A549 (cell line): ENCODE measurements around the gene INSM2. TPM values are rescaled to one million over a fixed set of nuclear protein-coding genes. Genes with fewer than 3 reads are reported as not detected.

Experiments
- ATAC-seq, 2 experiments: fragments of 200-7000 bp in 1 of 2; fragments of >200 bp in 1 of 2; cut with Nextera tagmentation in 1 of 2; cut with Tn5 transposase in 1 of 2; 3 replicates each; pipeline versions ENCODE4 v1.8.0 to v1.9.1; 2018 to 2020; ENCODE audit warnings: mild to moderate bottlenecking in 1 of 2, moderate library complexity in 1 of 2
- CTCF ChIA-PET: fragments of 300-600 bp; sonication (Branson Sonifier 250); formaldehyde crosslinking; extraction: SDS; loops from one replicate; lab custom pipeline; 2021; ENCODE audit warnings: antibody characterized with exemption, inconsistent platforms; lab: Yijun Ruan, JAX
- POLR2A ChIA-PET: fragments of 350-600 bp; formaldehyde crosslinking; extraction: SDS; loops from one replicate; lab custom pipeline; 2021; ENCODE audit warnings: antibody characterized with exemption, inconsistent platforms; lab: Yijun Ruan, JAX
- DNase-seq, 2 experiments: peaks; one replicate each; pipeline versions ENCODE4 v3.0.0 to v3.0.0-alpha.2; 2011 to 2016; ENCODE audit warnings: low read depth in 1 of 2, low spot score in 1 of 2
- FAIRE-seq: peaks from 2 replicates; lab custom pipeline; 2011; peaks lifted over from hg19 to GRCh38; lab: Jason Lieb, UNC
- H3K27ac ChIP-seq, 2 experiments: fragments of >200 bp; sonication (Bioruptor Twin); formaldehyde crosslinking; 3 replicates each; pipeline ENCODE4 v1.5.1; 2016 to 2017
- H3K4me1 ChIP-seq: fragments of >200 bp; sonication (Bioruptor Twin); formaldehyde crosslinking; 3 replicates; pipeline ENCODE4 v1.6.1; 2016
- H3K4me2 ChIP-seq: fragments of >200 bp; sonication (Bioruptor Twin); formaldehyde crosslinking; 3 replicates; pipeline ENCODE4 v1.6.1; 2016
- H3K4me3 ChIP-seq: fragments of >200 bp; sonication (Bioruptor Twin); formaldehyde crosslinking; 3 replicates; pipeline ENCODE4 v1.5.1; 2016
- H3K9me3 ChIP-seq: fragments of >200 bp; sonication (Bioruptor Twin); formaldehyde crosslinking; 3 replicates; pipeline ENCODE4 v1.6.1; 2016
- BCL3 ChIP-seq: fragments of >200 bp; sonication (Bioruptor Twin); formaldehyde crosslinking; IDR thresholded peaks from 3 replicates; pipeline ENCODE4 v1.6.1; 2016
- BHLHE40 ChIP-seq: IDR thresholded peaks from 2 replicates; pipeline ENCODE4 v1.6.1; 2012; ENCODE audit warnings: low read depth, low read length, inconsistent platforms
- CBX2 ChIP-seq: fragments of 200-600 bp; sonication (generic); IDR thresholded peaks from 2 replicates; pipeline ENCODE4 v1.6.1; 2016; ENCODE audit warnings: low read depth, mild to moderate bottlenecking, borderline replicate concordance
- CBX8 ChIP-seq: fragments of 200-600 bp; sonication (generic); IDR thresholded peaks from 2 replicates; pipeline ENCODE4 v1.6.1; 2016
- CEBPB ChIP-seq, 2 experiments: fragments of >200 bp in 1 of 2; sonication (Bioruptor Twin) in 1 of 2; formaldehyde crosslinking in 1 of 2; IDR thresholded peaks; 2 replicates each; pipeline ENCODE4 v1.6.1; 2012 to 2016
- CHD4 ChIP-seq: fragments of 200-600 bp; sonication (generic); IDR thresholded peaks from 2 replicates; pipeline ENCODE4 v1.6.1; 2016; ENCODE audit warnings: antibody characterized with exemption, mild to moderate bottlenecking, borderline replicate concordance
- CTCF ChIP-seq: fragments of >200 bp; sonication (Bioruptor Twin); formaldehyde crosslinking; IDR thresholded peaks from 3 replicates; pipeline ENCODE4 v1.5.1; 2016
- EHMT2 ChIP-seq: fragments of 200-600 bp; sonication (generic); IDR thresholded peaks from 2 replicates; pipeline ENCODE4 v1.6.1; 2016; ENCODE audit warnings: antibody characterized with exemption, low read depth, mild to moderate bottlenecking, moderate library complexity
- ELK1 ChIP-seq: fragments of 150-350 bp; IDR thresholded peaks from 2 replicates; pipeline ENCODE4 v1.6.1; 2014; ENCODE audit warnings: low read depth, mild to moderate bottlenecking, low read length
- EP300 ChIP-seq, 2 experiments: fragments of >200 bp; sonication (Bioruptor Twin); formaldehyde crosslinking; IDR thresholded peaks; 2 replicates in 1 of 2; 3 replicates in 1 of 2; pipeline ENCODE4 v1.6.1; 2016 to 2017
- HEYL ChIP-seq: fragments of 250-450 bp; sonication (Bioruptor Pico); IDR thresholded peaks from 2 replicates; pipeline ENCODE4 v1.8.0; 2021; ENCODE audit warnings: mild to moderate bottlenecking, moderate library complexity
- HOXB13 ChIP-seq: fragments of 250-450 bp; sonication (Bioruptor Pico); IDR thresholded peaks from 2 replicates; pipeline ENCODE4 v1.5.0; 2020; ENCODE audit warnings: low read depth, mild to moderate bottlenecking, moderate library complexity
- JUN ChIP-seq, 2 experiments: fragments of >200 bp; sonication (Bioruptor Twin); formaldehyde crosslinking; IDR thresholded peaks; 2 replicates in 1 of 2; 3 replicates in 1 of 2; pipeline ENCODE4 v1.6.1; 2016 to 2017
- MAX ChIP-seq: IDR thresholded peaks from 2 replicates; pipeline ENCODE4 v1.6.1; 2012
- NPAS2 ChIP-seq: fragments of 250-450 bp; sonication (Bioruptor Pico); IDR thresholded peaks from 2 replicates; pipeline ENCODE4 v1.8.0; 2022; ENCODE audit warnings: mild to moderate bottlenecking, moderate library complexity, borderline replicate concordance
- REST ChIP-seq: fragments of 200-600 bp; sonication (generic); IDR thresholded peaks from 2 replicates; pipeline ENCODE4 v1.6.1; 2016; ENCODE audit warnings: antibody characterized with exemption, mild to moderate bottlenecking, moderate library complexity
- RFX5 ChIP-seq: fragments of 450-650 bp; IDR thresholded peaks from 2 replicates; pipeline ENCODE4 v1.7.1; 2014; ENCODE audit warnings: antibody characterized with exemption, mild to moderate bottlenecking, moderate library complexity
- USF2 ChIP-seq: fragments of 450-650 bp; IDR thresholded peaks from 2 replicates; pipeline ENCODE4 v1.6.1; 2014; ENCODE audit warnings: antibody characterized with exemption
- ZFP36 ChIP-seq: fragments of 450-650 bp; IDR thresholded peaks from 2 replicates; pipeline ENCODE4 v1.6.1; 2014; ENCODE audit warnings: borderline replicate concordance; ENCODE audit not compliant: partially characterized antibody
- ZNF302 ChIP-seq: fragments of 250-450 bp; sonication (Bioruptor Pico); IDR thresholded peaks from 2 replicates; pipeline ENCODE4 v1.9.0; 2021; ENCODE audit warnings: inconsistent platforms, mild to moderate bottlenecking, moderate library complexity
- WGBS: methylation state at CpG from one replicate; pipeline ENCODE4 v1.1.6; 2017; ENCODE audit errors: missing lambda C conversion rate; 5-methylcytosine and 5-hydroxymethylcytosine counted together
- polyA plus RNA-seq, 4 experiments: library from polyadenylated mRNA; depleted of rRNA in 3 of 4; stranded (reverse); fragments of >200 nt; fragmentation: RNase III in 1 of 4; extraction: RNeasy Plus Mini Kit Qiagen cat#74134 plus additional on column Dnase treatment in 1 of 4; gene quantifications; 2 replicates in 3 of 4; 3 replicates in 1 of 4; pipeline ENCODE4 v1.2.3, GENCODE V29; 2011 to 2017

INSM2 gene
- polyA plus RNA-seq, 2 of the 4 experiments (the other 2 are of a cell fraction): not detected

GRCh38 chr14:35512765-35513164 is 21.2 kb upstream of the INSM2 start:
- no peak for DNase-seq
- CTCF ChIA-PET: no interaction called here
- no peak overlapping the region for H3K27ac ChIP-seq
- FAIRE-seq: no peak
- no peak overlapping the region for H3K4me3 ChIP-seq
- no peak for TF ChIP-seq EP300 (IDR thresholded peaks at IDR 0.05)
- TF ChIP-seq CBX8: no peak
- TF ChIP-seq CTCF: no peak
- TF ChIP-seq BCL3: no peak
- no peak for TF ChIP-seq RFX5
- TF ChIP-seq CHD4: no peak
- no peak for TF ChIP-seq HOXB13 (CRISPR knock-in tag)
- TF ChIP-seq JUN (IDR thresholded peaks at IDR 0.05): no peak
- no peak for TF ChIP-seq HEYL
- no peak for TF ChIP-seq ZNF302 (CRISPR knock-in tag)
- no peak for TF ChIP-seq ELK1
- no peak for TF ChIP-seq USF2
- no peak for TF ChIP-seq ZFP36
- no peak for TF ChIP-seq EHMT2
- no peak for TF ChIP-seq CBX2
- no peak for TF ChIP-seq CEBPB (IDR thresholded peaks at IDR 0.05)
- TF ChIP-seq NPAS2 (CRISPR knock-in tag): no peak
- no peak for TF ChIP-seq REST
- no peak for TF ChIP-seq MAX
- TF ChIP-seq BHLHE40: no peak
- 35% methylated on average over 4 of the region's 4 CpGs for WGBS
- ATAC-seq: no peak
- H3K4me1 ChIP-seq: no peaks in the 10 kb centered on the region
- POLR2A ChIA-PET: no interaction called here
- no peaks in the 10 kb centered on the region for H3K9me3 ChIP-seq
- H3K4me2 ChIP-seq: no peak overlapping the region
